ENCODE data around the gene ARHGAP45. TPM values are rescaled to one million over a fixed set of nuclear protein-coding genes. Genes with fewer than 3 reads are reported as not detected.
A peak's percentile ranks its signal among the peaks of the same experiment; 100 is the strongest.

The ARHGAP45 gene
- total and polyA plus RNA-seq, 4 donors: 5.1 to 17.4 (median 12.1) TPM

DNA sequence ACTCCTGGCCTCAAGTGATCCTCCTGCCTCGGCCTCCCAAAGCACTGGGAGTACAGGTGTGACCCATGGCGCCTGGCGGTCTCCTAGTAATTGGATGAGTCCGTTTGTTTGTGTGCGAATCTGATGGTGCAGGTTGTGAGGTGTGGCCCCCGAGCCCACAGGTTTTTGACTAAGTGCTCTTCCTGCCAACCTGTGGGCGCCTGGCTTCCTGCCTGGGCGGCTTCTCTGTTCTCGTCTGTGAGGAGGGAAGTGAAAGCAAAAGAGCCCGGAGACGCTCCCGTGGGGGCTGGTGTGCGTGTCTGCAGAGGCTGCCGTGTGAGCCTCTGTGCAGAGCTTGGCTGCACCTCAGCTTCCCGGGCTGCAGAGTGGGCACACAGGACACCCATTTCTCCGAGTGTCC lies 10.0 kb downstream of the ARHGAP45 start:
- no peak for DNase-seq (ENCODE audit: low read depth in 4 of 6, low spot score in 6 of 6)
- Histone ChIP-seq H3K27ac (ENCODE audit: low read depth, low read length) (no peak overlapping the region), H3K4me3 (ENCODE audit: low read depth, low read length) (no peak overlapping the region), H3K9me3 (ENCODE audit: control insufficient read depth, insufficient read depth, low read length) (no peaks in the 10 kb centered on the region), H3K4me1 (ENCODE audit: control insufficient read depth, insufficient read depth, low read length) (peaks cover 7% of the 10 kb centered on the region), H3K36me3 (ENCODE audit: control insufficient read depth, insufficient read depth, low read length) (peaks cover 12% of the 10 kb centered on the region), H3K27me3 (ENCODE audit: control insufficient read depth, insufficient read depth, low read length) (peaks cover 8% of the 10 kb centered on the region)
- 77% methylated on average over 14 of the region's 16 CpGs for WGBS (ENCODE audit: insufficient coverage)

DNA sequence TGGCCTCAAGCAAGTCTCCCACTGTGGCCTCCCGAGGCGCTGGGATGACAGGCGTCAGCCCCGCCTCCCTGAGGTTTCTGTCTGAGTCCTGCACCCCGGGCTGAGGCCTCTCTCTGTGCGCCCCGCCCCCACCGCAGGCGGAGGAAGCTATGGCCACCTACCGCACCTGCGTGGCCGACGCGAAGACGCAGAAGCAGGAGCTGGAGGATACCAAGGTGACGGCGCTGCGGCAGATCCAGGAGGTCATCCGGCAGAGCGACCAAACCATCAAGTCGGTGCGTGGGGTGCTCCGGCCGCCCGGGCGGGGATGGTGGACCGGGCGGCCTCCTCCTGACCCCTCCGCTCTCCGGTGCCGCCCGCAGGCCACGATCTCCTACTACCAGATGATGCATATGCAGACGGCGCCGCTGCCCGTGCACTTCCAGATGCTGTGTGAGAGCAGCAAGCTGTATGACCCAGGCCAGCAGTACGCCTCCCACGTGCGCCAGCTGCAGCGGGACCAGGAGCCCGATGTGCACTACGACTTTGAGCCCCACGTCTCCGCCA lies 12.7 kb downstream of the ARHGAP45 start:
- Histone ChIP-seq H3K4me3 (ENCODE audit: low read depth, low read length) (no peak overlapping the region), H3K9me3 (ENCODE audit: control insufficient read depth, insufficient read depth, low read length) (no peaks in the 10 kb centered on the region), H3K4me1 (ENCODE audit: control insufficient read depth, insufficient read depth, low read length) (peaks cover 8% of the 10 kb centered on the region), H3K36me3 (ENCODE audit: control insufficient read depth, insufficient read depth, low read length) (peaks cover 25% of the 10 kb centered on the region), H3K27me3 (ENCODE audit: control insufficient read depth, insufficient read depth, low read length) (no peaks in the 10 kb centered on the region), H3K27ac (ENCODE audit: low read depth, low read length) (no peak overlapping the region)
- DNase-seq (ENCODE audit: low read depth in 4 of 6, low spot score in 6 of 6): no peak
- 91% methylated on average over 43 of the region's 45 CpGs for WGBS (ENCODE audit: insufficient coverage)

DNA sequence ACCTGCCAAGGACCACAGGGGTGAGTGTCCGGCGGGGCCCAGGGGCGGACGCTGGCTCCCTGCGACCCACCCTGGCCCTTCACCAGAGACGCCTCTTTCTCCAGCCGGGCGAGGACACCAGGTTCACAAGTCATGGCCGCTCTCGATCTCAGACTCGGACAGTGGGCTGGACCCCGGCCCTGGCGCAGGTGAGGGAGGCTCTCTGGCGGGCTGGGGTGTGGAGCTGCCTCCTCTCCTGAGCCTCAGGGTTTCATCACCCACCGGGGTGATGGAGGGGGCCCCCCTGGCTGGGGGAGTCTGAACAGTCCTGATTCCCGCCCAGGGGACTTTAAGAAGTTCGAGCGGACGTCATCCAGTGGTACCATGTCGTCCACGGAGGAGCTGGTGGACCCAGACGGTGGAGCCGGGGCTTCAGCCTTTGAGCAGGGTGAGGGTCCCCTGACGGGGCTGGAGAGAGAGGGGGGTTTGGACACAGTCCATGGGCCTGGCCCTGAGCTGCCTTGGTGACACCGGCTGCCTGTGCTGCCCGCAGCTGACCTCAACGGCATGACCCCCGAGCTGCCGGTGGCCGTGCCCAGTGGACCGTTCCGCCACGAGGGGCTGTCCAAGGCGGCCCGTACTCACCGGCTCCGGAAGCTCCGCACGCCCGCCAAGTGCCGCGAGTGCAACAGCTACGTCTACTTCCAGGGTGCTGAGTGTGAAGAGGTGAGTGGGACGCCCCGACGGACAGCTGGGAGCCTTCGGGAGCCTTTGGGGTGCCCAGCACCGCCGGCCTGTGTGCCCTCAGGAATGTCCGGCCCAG lies 13.6 kb downstream of the ARHGAP45 start:
- Histone ChIP-seq H3K27me3 (ENCODE audit: control insufficient read depth, insufficient read depth, low read length) (no peaks in the 10 kb centered on the region), H3K9me3 (ENCODE audit: control insufficient read depth, insufficient read depth, low read length) (no peaks in the 10 kb centered on the region), H3K4me1 (ENCODE audit: control insufficient read depth, insufficient read depth, low read length) (peaks cover 8% of the 10 kb centered on the region), H3K27ac (ENCODE audit: low read depth, low read length) (no peak overlapping the region), H3K36me3 (ENCODE audit: control insufficient read depth, insufficient read depth, low read length) (peaks cover 29% of the 10 kb centered on the region), H3K4me3 (ENCODE audit: low read depth, low read length) (no peak overlapping the region)
- WGBS (ENCODE audit: insufficient coverage): 93% methylated on average over 47 of the region's 50 CpGs
- no peak for DNase-seq (ENCODE audit: low read depth in 4 of 6, low spot score in 6 of 6)

DNA sequence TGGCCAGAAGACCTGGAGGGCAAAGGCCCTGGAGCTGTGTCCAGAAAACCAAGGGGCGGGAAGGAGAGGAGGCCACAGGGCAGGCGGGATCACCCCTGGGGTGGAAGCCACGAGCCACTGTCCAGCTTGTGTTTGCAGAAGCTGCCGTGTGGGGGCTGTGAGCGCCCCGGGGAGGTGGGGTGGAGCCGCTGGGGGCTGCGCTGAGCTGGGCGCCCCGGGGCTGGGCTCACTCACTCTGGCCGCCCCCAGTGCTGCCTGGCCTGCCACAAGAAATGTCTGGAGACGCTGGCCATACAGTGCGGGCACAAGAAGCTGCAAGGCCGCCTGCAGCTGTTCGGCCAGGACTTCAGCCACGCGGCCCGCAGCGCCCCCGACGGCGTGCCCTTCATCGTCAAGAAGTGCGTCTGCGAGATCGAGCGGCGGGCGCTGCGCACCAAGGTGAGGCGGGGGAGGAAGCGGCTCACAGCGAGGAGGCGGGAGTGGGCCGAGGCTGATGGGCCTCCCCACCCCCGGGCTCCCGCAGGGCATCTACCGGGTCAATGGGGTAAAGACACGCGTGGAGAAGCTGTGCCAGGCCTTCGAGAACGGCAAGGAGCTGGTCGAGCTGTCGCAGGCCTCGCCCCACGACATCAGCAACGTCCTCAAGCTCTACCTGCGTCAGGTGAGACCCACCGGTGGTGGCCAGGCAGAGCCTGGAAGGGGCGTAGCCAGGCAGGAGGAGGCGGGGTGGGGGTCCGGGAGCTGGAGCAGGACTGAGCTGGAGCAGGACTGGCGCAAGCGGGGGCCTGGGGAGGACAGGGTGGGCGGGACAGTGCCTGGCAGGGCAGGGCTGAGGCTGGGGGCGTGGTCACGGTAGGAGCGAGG lies 14.6 kb downstream of the ARHGAP45 start:
- no peak overlapping the region for H3K4me3 ChIP-seq (ENCODE audit: low read depth, low read length)
- H3K9me3 ChIP-seq (ENCODE audit: control insufficient read depth, insufficient read depth, low read length): no peaks in the 10 kb centered on the region
- no peaks in the 10 kb centered on the region for H3K27me3 ChIP-seq (ENCODE audit: control insufficient read depth, insufficient read depth, low read length)
- DNase-seq (ENCODE audit: low read depth in 4 of 6, low spot score in 6 of 6): no peak
- peaks cover 8% of the 10 kb centered on the region for H3K4me1 ChIP-seq (ENCODE audit: control insufficient read depth, insufficient read depth, low read length)
- H3K36me3 ChIP-seq (ENCODE audit: control insufficient read depth, insufficient read depth, low read length): peaks cover 39% of the 10 kb centered on the region
- WGBS (ENCODE audit: insufficient coverage): 66% methylated on average over 57 of the region's 58 CpGs
- H3K27ac ChIP-seq (ENCODE audit: low read depth, low read length): no peak overlapping the region

DNA sequence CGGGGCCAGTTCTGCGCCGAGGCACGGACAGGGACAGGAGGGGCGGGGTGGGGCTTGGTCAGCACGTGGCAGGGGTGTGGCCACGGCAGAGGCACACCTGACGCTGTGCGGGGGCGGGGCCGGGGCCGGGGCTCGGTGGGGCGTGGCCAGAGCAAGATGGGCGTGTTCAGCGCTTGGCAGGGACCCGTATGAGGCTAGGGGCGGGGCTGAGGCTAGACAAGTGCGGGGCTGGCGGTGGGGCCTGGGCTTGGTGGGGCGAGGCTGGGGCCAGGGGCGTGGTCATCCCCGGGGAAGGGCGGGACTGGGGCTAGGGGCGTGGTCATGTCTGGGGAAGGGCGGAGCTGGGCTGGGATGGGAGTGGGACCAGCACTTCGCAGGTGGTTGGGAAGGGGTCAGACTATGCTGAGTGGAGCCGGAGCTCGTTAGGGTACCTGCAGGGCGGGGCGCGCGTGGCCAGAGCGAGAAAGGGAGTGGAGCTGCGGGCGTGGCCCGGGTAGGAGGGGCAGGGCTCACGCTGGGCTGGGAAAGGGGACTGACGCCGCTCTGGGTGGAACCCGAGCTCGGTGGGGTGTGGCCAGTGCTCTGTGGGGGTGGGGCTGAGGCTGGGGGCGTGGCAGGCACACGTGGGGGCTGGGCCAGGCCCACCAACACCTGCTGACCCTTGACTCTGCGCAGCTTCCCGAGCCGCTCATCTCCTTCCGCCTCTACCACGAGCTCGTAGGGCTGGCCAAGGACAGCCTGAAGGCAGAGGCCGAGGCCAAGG lies 15.4 kb downstream of the ARHGAP45 start:
- 22% methylated on average over 51 of the region's 51 CpGs for WGBS (ENCODE audit: insufficient coverage)
- peak in 1 of 6 donors; percentile 15 for DNase-seq (ENCODE audit: low read depth in 4 of 6, low spot score in 6 of 6)

DNA sequence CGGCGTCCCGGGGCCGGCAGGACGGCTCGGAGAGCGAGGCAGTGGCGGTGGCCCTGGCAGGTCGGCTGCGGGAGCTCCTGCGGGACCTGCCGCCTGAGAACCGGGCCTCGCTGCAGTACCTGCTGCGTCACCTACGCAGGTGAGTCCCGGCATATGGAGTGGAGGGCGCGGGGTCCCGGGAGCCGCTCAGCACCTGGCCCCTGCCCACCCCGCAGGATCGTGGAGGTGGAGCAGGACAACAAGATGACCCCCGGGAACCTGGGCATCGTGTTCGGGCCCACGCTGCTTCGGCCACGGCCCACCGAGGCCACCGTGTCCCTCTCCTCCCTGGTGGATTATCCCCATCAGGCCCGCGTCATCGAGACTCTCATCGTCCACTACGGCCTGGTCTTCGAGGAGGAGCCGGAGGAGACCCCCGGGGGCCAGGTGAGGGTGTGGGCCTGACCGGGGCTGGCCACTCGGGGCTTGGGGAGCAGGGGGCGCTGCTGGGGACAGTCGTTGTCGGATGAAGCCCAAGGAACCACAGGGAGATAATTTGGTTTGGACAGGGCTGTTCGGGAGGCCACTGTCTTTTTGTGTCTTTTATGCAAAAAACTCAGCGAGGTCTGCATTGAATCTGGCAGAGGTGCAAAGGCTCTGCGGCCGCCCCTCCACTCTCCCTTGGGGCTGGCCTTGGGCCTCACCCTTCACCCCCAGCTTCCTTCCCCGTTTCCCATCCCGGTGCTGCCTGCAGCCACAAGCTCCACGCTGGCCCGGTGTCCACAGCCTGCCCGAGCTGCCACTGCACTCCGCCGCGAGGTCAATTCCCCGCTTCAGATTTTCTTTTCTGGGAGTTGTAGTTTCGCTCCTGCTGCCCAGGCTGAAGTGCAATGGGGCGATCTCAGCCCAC lies 16.2 kb downstream of the ARHGAP45 start:
- Histone ChIP-seq H3K36me3 (ENCODE audit: control insufficient read depth, insufficient read depth, low read length) (peaks cover 55% of the 10 kb centered on the region), H3K27ac (ENCODE audit: low read depth, low read length) (no peak overlapping the region), H3K27me3 (ENCODE audit: control insufficient read depth, insufficient read depth, low read length) (no peaks in the 10 kb centered on the region), H3K4me1 (ENCODE audit: control insufficient read depth, insufficient read depth, low read length) (peaks cover 8% of the 10 kb centered on the region), H3K4me3 (ENCODE audit: low read depth, low read length) (no peak overlapping the region), H3K9me3 (ENCODE audit: control insufficient read depth, insufficient read depth, low read length) (no peaks in the 10 kb centered on the region)
- no peak for DNase-seq (ENCODE audit: low read depth in 4 of 6, low spot score in 6 of 6)
- 87% methylated on average over 55 of the region's 59 CpGs for WGBS (ENCODE audit: insufficient coverage)

More for the DNA sequence above, 15.4 kb downstream of the ARHGAP45 start:
- Histone ChIP-seq H3K9me3 (ENCODE audit: control insufficient read depth, insufficient read depth, low read length) (no peaks in the 10 kb centered on the region), H3K4me1 (ENCODE audit: control insufficient read depth, insufficient read depth, low read length) (peaks cover 8% of the 10 kb centered on the region), H3K4me3 (ENCODE audit: low read depth, low read length) (no peak overlapping the region), H3K36me3 (ENCODE audit: control insufficient read depth, insufficient read depth, low read length) (peaks cover 47% of the 10 kb centered on the region), H3K27ac (ENCODE audit: low read depth, low read length) (no peak overlapping the region), H3K27me3 (ENCODE audit: control insufficient read depth, insufficient read depth, low read length) (no peaks in the 10 kb centered on the region)

DNA sequence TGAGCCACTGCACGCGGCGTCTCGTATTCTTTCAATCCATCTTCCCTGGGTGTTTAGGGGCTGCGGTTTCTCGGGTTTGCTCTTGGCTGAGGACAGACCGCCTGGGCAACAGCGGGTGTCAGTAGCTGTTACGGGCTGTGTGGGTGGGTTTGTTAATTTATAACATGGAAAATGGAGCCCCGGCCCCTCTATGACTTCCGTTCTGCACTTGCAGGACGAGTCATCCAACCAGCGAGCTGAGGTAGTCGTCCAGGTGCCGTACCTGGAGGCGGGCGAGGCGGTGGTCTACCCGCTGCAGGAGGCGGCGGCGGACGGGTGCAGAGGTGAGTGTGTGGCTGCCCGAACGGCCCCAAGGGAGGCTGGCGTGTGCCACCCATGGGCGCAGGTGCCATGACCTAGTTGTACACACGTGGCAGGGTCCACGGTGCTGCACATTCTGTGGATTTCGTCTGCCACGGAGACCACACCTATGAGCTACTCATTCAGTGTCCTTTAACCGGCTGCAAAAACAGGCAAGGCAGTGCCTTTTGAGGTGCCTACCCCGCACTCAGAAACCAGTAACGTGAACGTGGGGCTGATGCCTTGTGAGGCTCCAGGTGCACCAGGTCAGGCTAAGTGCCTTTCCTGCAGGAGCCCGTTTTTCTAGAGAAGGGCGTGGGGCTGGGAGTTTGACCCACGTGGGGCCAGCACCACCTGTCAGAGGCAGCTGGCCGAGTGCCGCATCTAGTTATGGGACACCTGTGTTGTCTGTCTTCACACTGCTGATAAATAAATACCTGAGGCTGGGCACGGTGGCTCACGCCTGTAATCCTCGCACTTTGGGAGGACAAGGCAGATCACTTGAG lies 17.3 kb downstream of the ARHGAP45 start:
- peaks cover 8% of the 10 kb centered on the region for H3K4me1 ChIP-seq (ENCODE audit: control insufficient read depth, insufficient read depth, low read length)
- 94% methylated on average over 43 of the region's 43 CpGs for WGBS (ENCODE audit: insufficient coverage)
- H3K36me3 ChIP-seq (ENCODE audit: control insufficient read depth, insufficient read depth, low read length): peaks cover 66% of the 10 kb centered on the region
- no peak for DNase-seq (ENCODE audit: low read depth in 4 of 6, low spot score in 6 of 6)
- H3K4me3 ChIP-seq (ENCODE audit: low read depth, low read length): no peak overlapping the region
- H3K27me3 ChIP-seq (ENCODE audit: control insufficient read depth, insufficient read depth, low read length): no peaks in the 10 kb centered on the region
- no peak overlapping the region for H3K27ac ChIP-seq (ENCODE audit: low read depth, low read length)
- no peaks in the 10 kb centered on the region for H3K9me3 ChIP-seq (ENCODE audit: control insufficient read depth, insufficient read depth, low read length)

DNA sequence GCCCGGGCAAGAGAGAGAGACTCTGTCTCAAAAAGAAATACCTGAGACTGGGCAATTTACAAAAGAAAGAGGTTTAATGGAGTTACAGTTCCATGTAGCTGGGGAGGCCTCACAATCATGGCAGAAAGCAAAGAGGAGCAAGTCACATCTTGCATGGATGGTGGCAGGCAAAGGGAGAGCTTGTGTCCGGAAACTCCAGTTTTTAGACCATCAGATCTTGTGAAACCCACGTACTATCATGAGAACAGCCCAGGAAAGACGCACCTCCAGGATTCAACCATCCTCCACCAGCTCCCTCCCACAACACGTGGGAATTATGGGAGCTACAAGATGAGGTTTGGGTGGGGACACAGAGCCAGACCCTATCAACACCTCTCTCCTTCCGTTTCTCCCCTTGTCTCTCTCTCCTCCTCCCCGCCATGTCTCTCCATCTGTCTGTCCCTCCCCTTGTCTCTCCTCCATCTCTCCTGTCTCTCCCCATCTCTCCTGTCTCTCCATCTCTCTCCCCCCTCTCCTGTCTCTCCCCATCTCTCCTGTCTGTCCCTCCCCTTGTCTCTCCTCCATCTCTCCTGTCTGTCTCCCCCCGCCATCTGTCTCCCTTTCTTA lies 18.2 kb downstream of the ARHGAP45 start:
- no peak for DNase-seq (ENCODE audit: low read depth in 4 of 6, low spot score in 6 of 6)
- H3K36me3 ChIP-seq (ENCODE audit: control insufficient read depth, insufficient read depth, low read length): peaks cover 73% of the 10 kb centered on the region
- H3K9me3 ChIP-seq (ENCODE audit: control insufficient read depth, insufficient read depth, low read length): no peaks in the 10 kb centered on the region
- H3K27ac ChIP-seq (ENCODE audit: low read depth, low read length): no peak overlapping the region
- WGBS (ENCODE audit: insufficient coverage): 87% methylated on average over 7 of the region's 8 CpGs
- peaks cover 8% of the 10 kb centered on the region for H3K4me1 ChIP-seq (ENCODE audit: control insufficient read depth, insufficient read depth, low read length)
- no peak overlapping the region for H3K4me3 ChIP-seq (ENCODE audit: low read depth, low read length)
- no peaks in the 10 kb centered on the region for H3K27me3 ChIP-seq (ENCODE audit: control insufficient read depth, insufficient read depth, low read length)

Measured in spinal cord (tissue), 10 donors.